GM08714 (cell line): ENCODE data around the gene HSD11B2.
A peak's percentile ranks its signal among the peaks of the same experiment; 100 is the strongest.

Experiments used
- H3K4me3 ChIP-seq: fragments of 200-500 bp; sonication (Bioruptor generic); 2 replicates; pipeline ENCODE4 v1.5.1; 2014; ENCODE audit warnings: mild to moderate bottlenecking, low read length, inconsistent platforms
- ZNF274 ChIP-seq: IDR thresholded peaks from 2 replicates; pipeline ENCODE4 v1.6.1; 2012; ENCODE audit warnings: mild to moderate bottlenecking, low read depth, low read length

HSD11B2 gene

GRCh38 chr16:67464565-67464964 is 33.6 kb downstream of the HSD11B2 start:
- no peak for TF ChIP-seq ZNF274
- no peak overlapping the region for H3K4me3 ChIP-seq

- TF ChIP-seq ZNF274, result no peak
Observed at GRCh38 chr16:67466581-67466980, 35.7 kb downstream of the HSD11B2 start.

GRCh38 chr16:67468731-67469130 is 37.8 kb downstream of the HSD11B2 start:
- TF ChIP-seq ZNF274, result no peak

More at GRCh38 chr16:67466581-67466980, 35.7 kb downstream of the HSD11B2 start:
- H3K4me3 ChIP-seq, result no peak overlapping the region

GRCh38 chr16:67470359-67470758 is 39.4 kb downstream of the HSD11B2 start:
- no peak overlapping the region for H3K4me3 ChIP-seq
- no peak for TF ChIP-seq ZNF274

More at GRCh38 chr16:67468731-67469130, 37.8 kb downstream of the HSD11B2 start:
- no peak overlapping the region for H3K4me3 ChIP-seq

- TF ChIP-seq ZNF274, result no peak
- H3K4me3 ChIP-seq, result no peak overlapping the region
Observed at GRCh38 chr16:67471758-67472384, 41.0 kb downstream of the HSD11B2 start.

GRCh38 chr16:67474551-67475455 is 43.9 kb downstream of the HSD11B2 start:
- TF ChIP-seq ZNF274, result no peak
- H3K4me3 ChIP-seq, result no peak overlapping the region; the same call in 1 of the 2 replicates

- no peak for TF ChIP-seq ZNF274
- no peak overlapping the region for H3K4me3 ChIP-seq
Observed at GRCh38 chr16:67477960-67478554, 47.1 kb downstream of the HSD11B2 start.

GRCh38 chr16:67480833-67481560 is 50.1 kb downstream of the HSD11B2 start, which contains the start of gene ATP6V0D1:
TSS of gene ATP6V0D1 (minus strand) at chr16:67481157. CDS start at chr16:67481086, 71 bp downstream.
- peak within 1 kb of the TSS; percentile 92 for H3K4me3 ChIP-seq

GRCh38 chr16:67481561-67482232 is 50.8 kb downstream of the HSD11B2 start:
- TF ChIP-seq ZNF274, result no peak
- peak overlapping the region; percentile 81 for H3K4me3 ChIP-seq

More at GRCh38 chr16:67480833-67481560, 50.1 kb downstream of the HSD11B2 start, which contains the start of gene ATP6V0D1:
- TF ChIP-seq ZNF274, result no peak

GRCh38 chr16:67482233-67482924 is 51.5 kb downstream of the HSD11B2 start:
- no peak for TF ChIP-seq ZNF274
- peak overlapping the region; percentile 81 for H3K4me3 ChIP-seq

GRCh38 chr16:67483150-67483549 is 52.2 kb downstream of the HSD11B2 start, which contains the start of gene AGRP:
TSS of gene AGRP (minus strand) at chr16:67483547. CDS start at chr16:67483398, 149 bp downstream.
- TF ChIP-seq ZNF274, result no peak
- peak within 1 kb of the TSS; percentile 81; the same call in 1 of the 2 replicates for H3K4me3 ChIP-seq

GRCh38 chr16:67483731-67484525 is 53.0 kb downstream of the HSD11B2 start:
- TF ChIP-seq ZNF274, result no peak

More at GRCh38 chr16:67483731-67484525, 53.0 kb downstream of the HSD11B2 start:
- H3K4me3 ChIP-seq, result no peak overlapping the region
